ENCODE data around the gene CCDC183. TPM values are rescaled to one million over a fixed set of nuclear protein-coding genes. Genes with fewer than 3 reads are reported as not detected.
"Not testable (repeated sequence)": the region's sequence is repeated elsewhere in the genome, so short reads cannot be mapped to it uniquely, and the experiment has no call there.

The CCDC183 gene
- polyA plus RNA-seq, 1 donor from 2014 or later = 5.5 TPM

GRCh38 chr9:136765041-136765440 lies 31.1 kb upstream of the CCDC183 start:
- no peak overlapping the region for H3K9ac ChIP-seq (ENCODE audit: low read length)
- no peaks in the 10 kb centered on the region for H3K9me2 ChIP-seq (ENCODE audit: insufficient read depth, low read length)
- H3K4me2 ChIP-seq (ENCODE audit: low read length) = no peak overlapping the region
- no peaks in the 10 kb centered on the region for H3F3A ChIP-seq (ENCODE audit: insufficient read depth, low read length, poor library complexity, severe bottlenecking)
- no peak for TF ChIP-seq TAF1 (IDR thresholded peaks at IDR 0.05; ENCODE audit: low read depth)
- TF ChIP-seq POLR2AphosphoS5 (IDR thresholded peaks at IDR 0.05) = no peak
- TF ChIP-seq CTCF (IDR thresholded peaks at IDR 0.05; ENCODE audit: poor library complexity, severe bottlenecking) = no peak
- no peak for TF ChIP-seq SMC3 (conservative IDR thresholded peaks at IDR 0.05; ENCODE audit: poor library complexity)
- no peak for TF ChIP-seq EP300 (conservative IDR thresholded peaks at IDR 0.05; ENCODE audit: poor library complexity, severe bottlenecking)
- TF ChIP-seq EZH2 (IDR thresholded peaks at IDR 0.05; ENCODE audit: borderline replicate concordance, insufficient read depth, low read length, poor library complexity, severe bottlenecking) = no peak
- TF ChIP-seq REST (IDR thresholded peaks at IDR 0.05; ENCODE audit: borderline replicate concordance) = no peak
- no peak for TF ChIP-seq MXI1 (conservative IDR thresholded peaks at IDR 0.05; ENCODE audit: poor library complexity, severe bottlenecking)
- TF ChIP-seq RAD21 (conservative IDR thresholded peaks at IDR 0.05) = no peak
- H2AFZ ChIP-seq (ENCODE audit: low read depth, low read length) = no peak overlapping the region
- H3K27ac ChIP-seq (ENCODE audit: low read length) = no peak overlapping the region
- no peaks in the 10 kb centered on the region for H3K27me3 ChIP-seq (ENCODE audit: insufficient read depth, low read depth, low read length)
- H3K9me3 ChIP-seq (ENCODE audit: low read length) = no peaks in the 10 kb centered on the region
- no peak overlapping the region for H3K4me3 ChIP-seq (ENCODE audit: low read length)
- no peaks in the 10 kb centered on the region for H3K79me2 ChIP-seq (replicated peaks; ENCODE audit: insufficient read depth, low read length)
- no peaks in the 10 kb centered on the region for H3K36me3 ChIP-seq (ENCODE audit: insufficient read depth, low read length)
- H4K20me1 ChIP-seq (ENCODE audit: insufficient read depth) = no peaks in the 10 kb centered on the region

- H4K20me1 ChIP-seq (ENCODE audit: insufficient read depth); H3K9me3 ChIP-seq (ENCODE audit: low read length); H3K4me2 ChIP-seq (ENCODE audit: low read length); H3K36me3 ChIP-seq (ENCODE audit: insufficient read depth, low read length); H3K27me3 ChIP-seq (ENCODE audit: insufficient read depth, low read depth, low read length); H3K4me3 ChIP-seq (ENCODE audit: low read length); H3K79me2 ChIP-seq (replicated peaks; ENCODE audit: insufficient read depth, low read length); H3K27ac ChIP-seq (ENCODE audit: low read length); H3K9me2 ChIP-seq (ENCODE audit: insufficient read depth, low read length); H2AFZ ChIP-seq (ENCODE audit: low read depth, low read length); H3K9ac ChIP-seq (ENCODE audit: low read length); H3F3A ChIP-seq (ENCODE audit: insufficient read depth, low read length, poor library complexity, severe bottlenecking): not testable (repeated sequence)
Measured at GRCh38 chr9:136765745-136766409, 30.3 kb upstream of the CCDC183 start.

Measured in neural cell (in vitro differentiated cells).